Measurements from ENCODE around the gene TMEM128. TPM values are rescaled to one million over a fixed set of nuclear protein-coding genes. Genes with fewer than 3 reads are reported as not detected.
"Not testable (repeated sequence)": the region's sequence is repeated elsewhere in the genome, so short reads cannot be mapped to it uniquely, and the experiment has no call there.

Gene TMEM128
- total and polyA plus RNA-seq, 2 of the 13 experiments (the other 11 are each of a cell fraction or from before 2014, with no cell fraction given): 19.4 to 27.9 TPM

DNA sequence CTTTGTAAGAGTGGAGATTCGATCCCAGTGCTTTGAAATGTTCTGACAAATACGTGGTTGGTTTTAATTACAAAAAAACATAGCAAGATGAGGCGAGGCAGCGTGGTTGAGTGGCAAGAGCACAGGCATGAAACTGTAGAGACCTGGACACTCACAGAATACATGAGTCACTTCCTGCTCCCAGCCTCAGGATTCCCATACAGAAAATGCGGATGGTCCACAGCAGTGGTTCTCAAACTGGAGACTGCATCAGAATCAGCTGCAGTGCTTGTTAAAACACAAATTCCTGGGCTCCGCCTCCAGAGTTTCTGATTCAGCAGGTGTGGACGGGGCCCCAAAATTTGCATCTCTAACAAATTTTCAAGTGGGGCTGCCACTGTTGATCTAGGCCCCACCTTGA is 31.4 kb downstream of the TMEM128 start:
- Histone ChIP-seq H3K27ac (ENCODE audit: extremely low read length, insufficient read depth, low read length) (no peak overlapping the region), H3K27me3 (ENCODE audit: control insufficient read depth in 1 of 2, insufficient read depth in 2 of 2, low read length in 2 of 2) (no peaks in the 10 kb centered on the region; a peak in 1 of 5 replicates), H3K36me3 (replicated peaks in 1 of 2; ENCODE audit: control insufficient read depth in 1 of 2, insufficient read depth in 2 of 2, low read length in 2 of 2) (no peaks in the 10 kb centered on the region), H3K79me2 (ENCODE audit: insufficient read depth, low read length) (no peaks in the 10 kb centered on the region), H4K20me1 (ENCODE audit: insufficient read depth, low read length) (no peaks in the 10 kb centered on the region), H2AFZ (ENCODE audit: low read length) (no peak overlapping the region), H3K4me1 (ENCODE audit: insufficient read depth, low read length) (no peaks in the 10 kb centered on the region), H3K9me3 (ENCODE audit: low read length) (no peaks in the 10 kb centered on the region), H3K4me3 (replicated peaks in 1 of 3; ENCODE audit: insufficient read depth in 1 of 3, low read depth in 2 of 3, low read length in 3 of 3) (no peak overlapping the region), H3K9ac (ENCODE audit: insufficient read depth, low read depth, low read length) (no peak overlapping the region), H3K4me2 (ENCODE audit: low read depth, low read length) (no peak overlapping the region)
- in situ Hi-C loops (cut with HindIII; ENCODE audit: extremely low pct_ligation_motif_present, low pct_unique_long_range_greater_than_20kb) (no loop called here), intact Hi-C loops (cut with micrococcal nuclease; ENCODE audit: unreplicated experiment) (loop anchor here (2.0 kb wide), 1 partner anchor 18 kb away; no protein-coding TSS in a partner anchor)
- ChIA-PET CTCF (ENCODE audit: low intra/inter-chr PET ratio, low total read pairs) (no interaction called here), POLR2A (no interaction called here)
- TF ChIP-seq, protein P1, sequence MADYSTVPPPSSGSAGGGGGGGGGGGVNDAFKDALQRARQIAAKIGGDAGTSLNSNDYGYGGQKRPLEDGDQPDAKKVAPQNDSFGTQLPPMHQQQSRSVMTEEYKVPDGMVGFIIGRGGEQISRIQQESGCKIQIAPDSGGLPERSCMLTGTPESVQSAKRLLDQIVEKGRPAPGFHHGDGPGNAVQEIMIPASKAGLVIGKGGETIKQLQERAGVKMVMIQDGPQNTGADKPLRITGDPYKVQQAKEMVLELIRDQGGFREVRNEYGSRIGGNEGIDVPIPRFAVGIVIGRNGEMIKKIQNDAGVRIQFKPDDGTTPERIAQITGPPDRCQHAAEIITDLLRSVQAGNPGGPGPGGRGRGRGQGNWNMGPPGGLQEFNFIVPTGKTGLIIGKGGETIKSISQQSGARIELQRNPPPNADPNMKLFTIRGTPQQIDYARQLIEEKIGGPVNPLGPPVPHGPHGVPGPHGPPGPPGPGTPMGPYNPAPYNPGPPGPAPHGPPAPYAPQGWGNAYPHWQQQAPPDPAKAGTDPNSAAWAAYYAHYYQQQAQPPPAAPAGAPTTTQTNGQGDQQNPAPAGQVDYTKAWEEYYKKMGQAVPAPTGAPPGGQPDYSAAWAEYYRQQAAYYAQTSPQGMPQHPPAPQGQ (CRISPR knock-in tag; IDR thresholded peaks at IDR 0.05; ENCODE audit: borderline replicate concordance): no peak
- TF ChIP-seq, protein P2, sequence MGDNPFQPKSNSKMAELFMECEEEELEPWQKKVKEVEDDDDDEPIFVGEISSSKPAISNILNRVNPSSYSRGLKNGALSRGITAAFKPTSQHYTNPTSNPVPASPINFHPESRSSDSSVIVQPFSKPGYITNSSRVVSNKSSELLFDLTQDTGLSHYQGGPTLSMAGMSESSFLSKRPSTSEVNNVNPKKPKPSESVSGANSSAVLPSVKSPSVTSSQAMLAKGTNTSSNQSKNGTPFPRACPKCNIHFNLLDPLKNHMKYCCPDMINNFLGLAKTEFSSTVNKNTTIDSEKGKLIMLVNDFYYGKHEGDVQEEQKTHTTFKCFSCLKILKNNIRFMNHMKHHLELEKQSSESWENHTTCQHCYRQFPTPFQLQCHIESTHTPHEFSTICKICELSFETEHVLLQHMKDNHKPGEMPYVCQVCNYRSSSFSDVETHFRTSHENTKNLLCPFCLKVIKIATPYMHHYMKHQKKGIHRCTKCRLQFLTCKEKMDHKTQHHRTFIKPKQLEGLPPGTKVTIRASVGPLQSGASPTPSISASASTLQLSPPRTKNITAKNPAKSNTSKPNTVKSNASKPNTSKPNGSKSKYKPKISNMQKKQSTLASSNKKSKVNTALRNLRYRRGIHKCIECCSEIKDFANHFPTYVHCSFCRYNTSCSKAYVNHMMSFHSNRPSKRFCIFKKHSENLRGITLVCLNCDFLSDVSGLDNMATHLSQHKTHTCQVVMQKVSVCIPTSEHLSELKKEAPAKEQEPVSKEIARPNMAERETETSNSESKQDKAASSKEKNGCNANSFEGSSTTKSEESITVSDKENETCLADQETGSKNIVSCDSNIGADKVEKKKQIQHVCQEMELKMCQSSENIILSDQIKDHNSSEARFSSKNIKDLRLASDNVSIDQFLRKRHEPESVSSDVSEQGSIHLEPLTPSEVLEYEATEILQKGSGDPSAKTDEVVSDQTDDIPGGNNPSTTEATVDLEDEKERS (CRISPR knock-in tag; IDR thresholded peaks at IDR 0.05): no peak
- TF ChIP-seq TBX3 (IDR thresholded peaks at IDR 0.05; ENCODE audit: borderline replicate concordance) (no peak), ETV5 (CRISPR knock-in tag; IDR thresholded peaks at IDR 0.05; ENCODE audit: borderline replicate concordance) (no peak)
- no peak for FAIRE-seq
- no TSS peak for BruUV-seq (replicated peaks)
- no peak for ATAC-seq
- DNase-seq (ENCODE audit: low spot score): no peak
- 30% methylated on average over 5 of the region's 7 CpGs for WGBS (ENCODE audit: low lambda C conversion rate)

DNA sequence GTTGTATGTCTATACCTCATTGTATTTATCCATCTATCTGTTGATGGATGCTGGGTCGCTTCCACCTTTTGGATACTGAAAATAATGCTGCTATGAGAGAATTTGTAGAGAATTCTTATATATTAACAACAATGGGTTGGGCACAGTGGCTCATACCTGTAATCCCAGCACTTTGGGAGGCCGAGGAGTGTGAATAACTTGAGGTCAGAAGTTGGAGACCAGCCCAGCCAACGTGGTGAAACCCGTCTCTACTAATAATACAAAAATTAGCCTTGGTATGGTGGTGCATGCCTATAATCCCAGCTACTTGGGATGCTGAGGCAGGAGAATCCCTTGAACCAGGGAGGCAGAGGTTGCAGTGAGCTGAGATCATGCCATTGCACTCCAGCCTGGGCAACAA is 34.3 kb downstream of the TMEM128 start:
- DNase-seq (ENCODE audit: low spot score); BruUV-seq (replicated peaks); H2AFZ ChIP-seq (ENCODE audit: low read length); H3K27ac ChIP-seq (ENCODE audit: extremely low read length, insufficient read depth, low read length); H4K20me1 ChIP-seq (ENCODE audit: insufficient read depth, low read length); FAIRE-seq; POLR2A ChIA-PET; ATAC-seq; H3K79me2 ChIP-seq (ENCODE audit: insufficient read depth, low read length); CTCF ChIA-PET (ENCODE audit: low intra/inter-chr PET ratio, low total read pairs); H3K4me1 ChIP-seq (ENCODE audit: insufficient read depth, low read length); H3K4me2 ChIP-seq (ENCODE audit: low read depth, low read length); intact Hi-C loops (cut with micrococcal nuclease; ENCODE audit: unreplicated experiment); H3K9me3 ChIP-seq (ENCODE audit: low read length); H3K4me3 ChIP-seq (replicated peaks in 1 of 3; ENCODE audit: insufficient read depth in 1 of 3, low read depth in 2 of 3, low read length in 3 of 3); in situ Hi-C loops (cut with HindIII; ENCODE audit: extremely low pct_ligation_motif_present, low pct_unique_long_range_greater_than_20kb); H3K36me3 ChIP-seq (replicated peaks in 1 of 2; ENCODE audit: control insufficient read depth in 1 of 2, insufficient read depth in 2 of 2, low read length in 2 of 2); H3K9ac ChIP-seq (ENCODE audit: insufficient read depth, low read depth, low read length): not testable (repeated sequence)
- H3K27me3 ChIP-seq (ENCODE audit: control insufficient read depth in 1 of 2, insufficient read depth in 2 of 2, low read length in 2 of 2): peaks cover 0 to 12% of the 10 kb centered on the region in 2 experiments; a peak in 2 of 5 replicates
- WGBS (ENCODE audit: low lambda C conversion rate): 3% methylated on average over 4 of the region's 4 CpGs

Measured in HepG2 (cell line).